Measurements from ENCODE around the gene KCND2. TPM values are rescaled to one million over a fixed set of nuclear protein-coding genes. Genes with fewer than 3 reads are reported as not detected.

The KCND2 gene
- total RNA-seq, 1 experiment from 2014 or later = not detected

- Histone ChIP-seq H3K9me3 (ENCODE audit: control insufficient read depth, insufficient read depth, low read depth, low read length) (no peaks in the 10 kb centered on the region), H3K4me3 (ENCODE audit: low read depth in 2 of 2, low read length in 2 of 2) (no peak overlapping the region), H3K4me1 (ENCODE audit: control insufficient read depth, insufficient read depth, low read length) (no peaks in the 10 kb centered on the region), H3K27me3 (ENCODE audit: control insufficient read depth, insufficient read depth, low read length) (no peaks in the 10 kb centered on the region), H3K36me3 (ENCODE audit: control insufficient read depth, insufficient read depth, low read length) (no peaks in the 10 kb centered on the region), H3K27ac (ENCODE audit: low read length) (no peak overlapping the region)
- intact Hi-C loops (cut with micrococcal nuclease; ENCODE audit: unreplicated experiment) = no loop called here
- BruUV-seq (replicated peaks) = no TSS peak
- ChIA-PET CTCF (no interaction called here), POLR2A (no interaction called here)
- DNase-seq (ENCODE audit: low read depth, low spot score) = no peak
- no peak for ATAC-seq
- TF ChIP-seq TCF7L2 (IDR thresholded peaks at IDR 0.05; ENCODE audit: low read depth, low read length) = no peak
- TF ChIP-seq POLR2AphosphoS5 (IDR thresholded peaks at IDR 0.05; ENCODE audit: low read depth, low read length) = no peak
- TF ChIP-seq REST (IDR thresholded peaks at IDR 0.05; ENCODE audit: insufficient read depth in 1 of 2, low read depth in 2 of 2, low read length in 1 of 2) = no peak
- TF ChIP-seq, protein P1, sequence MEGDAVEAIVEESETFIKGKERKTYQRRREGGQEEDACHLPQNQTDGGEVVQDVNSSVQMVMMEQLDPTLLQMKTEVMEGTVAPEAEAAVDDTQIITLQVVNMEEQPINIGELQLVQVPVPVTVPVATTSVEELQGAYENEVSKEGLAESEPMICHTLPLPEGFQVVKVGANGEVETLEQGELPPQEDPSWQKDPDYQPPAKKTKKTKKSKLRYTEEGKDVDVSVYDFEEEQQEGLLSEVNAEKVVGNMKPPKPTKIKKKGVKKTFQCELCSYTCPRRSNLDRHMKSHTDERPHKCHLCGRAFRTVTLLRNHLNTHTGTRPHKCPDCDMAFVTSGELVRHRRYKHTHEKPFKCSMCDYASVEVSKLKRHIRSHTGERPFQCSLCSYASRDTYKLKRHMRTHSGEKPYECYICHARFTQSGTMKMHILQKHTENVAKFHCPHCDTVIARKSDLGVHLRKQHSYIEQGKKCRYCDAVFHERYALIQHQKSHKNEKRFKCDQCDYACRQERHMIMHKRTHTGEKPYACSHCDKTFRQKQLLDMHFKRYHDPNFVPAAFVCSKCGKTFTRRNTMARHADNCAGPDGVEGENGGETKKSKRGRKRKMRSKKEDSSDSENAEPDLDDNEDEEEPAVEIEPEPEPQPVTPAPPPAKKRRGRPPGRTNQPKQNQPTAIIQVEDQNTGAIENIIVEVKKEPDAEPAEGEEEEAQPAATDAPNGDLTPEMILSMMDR (IDR thresholded peaks at IDR 0.05) = no peak
- in situ Hi-C loops (cut with HindIII; ENCODE audit: low pct_unique_long_range_greater_than_20kb, low sequenced_read_pairs) = no loop called here
Observed at GRCh38 chr7:120611975-120612374, 339.0 kb downstream of the KCND2 start.

DNA sequence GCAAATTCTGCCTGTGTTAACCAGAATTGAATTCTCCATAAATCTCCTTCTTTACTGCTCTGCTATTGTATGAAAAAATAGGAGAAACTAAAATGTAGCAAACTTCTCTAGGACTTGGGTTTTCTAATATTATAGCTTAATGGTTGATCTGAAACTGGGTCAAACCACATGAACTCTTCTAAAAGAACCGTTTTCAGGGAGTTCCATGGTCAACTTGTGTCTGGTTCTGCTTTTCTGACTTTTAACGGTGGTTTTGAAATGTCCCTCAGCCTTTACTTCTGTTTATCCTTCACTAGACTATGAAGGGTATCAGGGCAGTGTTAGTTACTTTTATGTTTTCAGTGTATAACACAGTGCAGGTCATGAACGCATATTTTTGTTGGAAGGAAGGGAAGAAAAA is 342.7 kb downstream of the KCND2 start:
- in situ Hi-C loops (cut with HindIII; ENCODE audit: low pct_unique_long_range_greater_than_20kb, low sequenced_read_pairs) = no loop called here
- BruUV-seq (replicated peaks) = no TSS peak
- H3K4me1 ChIP-seq (ENCODE audit: control insufficient read depth, insufficient read depth, low read length) = no peaks in the 10 kb centered on the region
- DNase-seq (ENCODE audit: low read depth, low spot score) = no peak
- intact Hi-C loops (cut with micrococcal nuclease; ENCODE audit: unreplicated experiment) = no loop called here
- H3K9me3 ChIP-seq (ENCODE audit: control insufficient read depth, insufficient read depth, low read depth, low read length) = no peaks in the 10 kb centered on the region
- no peak for TF ChIP-seq TCF7L2 (IDR thresholded peaks at IDR 0.05; ENCODE audit: low read depth, low read length)
- no peak for TF ChIP-seq REST (IDR thresholded peaks at IDR 0.05; ENCODE audit: insufficient read depth in 1 of 2, low read depth in 2 of 2, low read length in 1 of 2)
- TF ChIP-seq, protein P1 (IDR thresholded peaks at IDR 0.05) = no peak
- TF ChIP-seq POLR2AphosphoS5 (IDR thresholded peaks at IDR 0.05; ENCODE audit: low read depth, low read length) = no peak
- TF ChIP-seq SIN3A (IDR thresholded peaks at IDR 0.05; ENCODE audit: borderline replicate concordance, insufficient read depth, low read depth, low read length) = no peak
- ChIA-PET CTCF (no interaction called here), POLR2A (no interaction called here)
- no peak overlapping the region for H3K4me3 ChIP-seq (ENCODE audit: low read depth in 2 of 2, low read length in 2 of 2)
- ATAC-seq = no peak
- no peaks in the 10 kb centered on the region for H3K36me3 ChIP-seq (ENCODE audit: control insufficient read depth, insufficient read depth, low read length)
- no peak overlapping the region for H3K27ac ChIP-seq (ENCODE audit: low read length)
- H3K27me3 ChIP-seq (ENCODE audit: control insufficient read depth, insufficient read depth, low read length) = no peaks in the 10 kb centered on the region

Data from Panc1 (cell line).